Left renal pelvis (tissue), 4 donors: Measurements from ENCODE around the gene SNX9. TPM values are rescaled to one million over a fixed set of nuclear protein-coding genes. Genes with fewer than 3 reads are reported as not detected.
A peak's percentile ranks its signal among the peaks of the same experiment; 100 is the strongest.
"Not testable (repeated sequence)": the region's sequence is repeated elsewhere in the genome, so short reads cannot be mapped to it uniquely, and the experiment has no call there.

Experiments used
- DNase-seq, 4 donors: peaks; one replicate each; pipeline ENCODE4 v3.0.0-alpha.2; 2013; ENCODE audit warnings: low read depth in 4 of 4, low spot score in 3 of 4
- polyA plus RNA-seq, 4 donors: library from polyadenylated mRNA; unstranded; fragments of 120-200 nt; gene quantifications; one replicate each; pipeline ENCODE4 v1.2.1, GENCODE V29; 2013; ENCODE audit not compliant: insufficient read length in 4 of 4

Gene SNX9
- polyA plus RNA-seq, 4 donors: 33.8 to 48.4 (median 40.3) TPM

DNA sequence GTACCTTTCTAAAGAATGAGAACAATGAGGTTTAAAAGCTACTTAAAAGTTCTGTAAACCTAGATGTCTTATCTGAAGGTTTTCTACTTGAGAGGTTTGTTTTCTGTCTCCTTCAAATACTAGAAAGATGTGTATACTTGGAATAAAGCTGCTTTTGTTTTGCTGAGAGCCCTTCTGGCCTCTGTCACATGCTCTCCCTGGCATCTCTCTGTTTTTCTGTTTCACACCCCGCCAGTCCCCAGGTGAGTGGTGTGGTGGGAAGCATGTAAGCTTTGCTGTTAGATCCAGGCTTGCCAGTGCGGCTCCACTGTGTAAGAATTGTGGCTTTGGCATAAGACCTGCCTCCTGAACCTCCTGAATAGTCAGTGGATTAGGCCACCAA lies 56.8 kb downstream of the SNX9 start:
- DNase-seq: no peak

DNA sequence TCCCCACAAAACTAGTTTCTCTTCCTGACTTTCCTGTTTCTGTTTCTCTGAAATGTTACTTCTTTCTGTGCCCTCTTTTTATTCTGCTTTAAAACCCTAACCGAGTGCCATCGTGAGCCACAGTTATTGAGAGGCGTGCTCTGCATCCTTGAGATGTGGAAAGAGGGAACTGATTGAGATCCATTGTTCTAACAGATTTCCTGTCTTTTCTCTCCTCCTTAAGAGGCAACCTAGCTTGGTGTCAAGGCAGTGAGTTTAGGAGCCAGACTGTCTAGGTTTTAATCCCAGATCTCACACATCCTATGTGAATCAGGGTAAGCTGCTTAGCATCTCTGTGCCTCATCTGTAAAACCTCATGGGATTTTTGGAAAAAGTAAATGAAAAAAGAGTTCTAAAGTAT lies 57.5 kb downstream of the SNX9 start:
- DNase-seq: no peak

DNA sequence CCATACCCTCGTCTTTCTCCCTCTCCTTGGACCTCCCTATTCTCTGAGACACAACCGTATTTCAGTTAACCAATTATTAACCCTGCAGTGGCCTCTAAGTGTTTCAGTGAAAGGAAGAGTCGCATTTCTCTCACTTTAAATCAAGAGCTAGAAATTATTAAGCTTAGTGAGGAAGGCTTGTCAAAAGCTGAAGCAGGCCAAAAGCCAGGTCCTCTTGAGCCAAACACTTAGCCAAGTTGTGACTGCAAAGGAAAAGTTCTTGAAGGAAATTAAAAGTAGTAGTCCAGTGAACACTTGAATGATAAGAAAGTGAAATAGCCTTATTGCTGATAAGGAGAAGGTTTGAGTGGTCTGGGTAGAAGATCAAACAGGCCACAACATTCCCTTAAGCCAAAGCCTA lies 58.3 kb downstream of the SNX9 start:
- DNase-seq: no peak

DNA sequence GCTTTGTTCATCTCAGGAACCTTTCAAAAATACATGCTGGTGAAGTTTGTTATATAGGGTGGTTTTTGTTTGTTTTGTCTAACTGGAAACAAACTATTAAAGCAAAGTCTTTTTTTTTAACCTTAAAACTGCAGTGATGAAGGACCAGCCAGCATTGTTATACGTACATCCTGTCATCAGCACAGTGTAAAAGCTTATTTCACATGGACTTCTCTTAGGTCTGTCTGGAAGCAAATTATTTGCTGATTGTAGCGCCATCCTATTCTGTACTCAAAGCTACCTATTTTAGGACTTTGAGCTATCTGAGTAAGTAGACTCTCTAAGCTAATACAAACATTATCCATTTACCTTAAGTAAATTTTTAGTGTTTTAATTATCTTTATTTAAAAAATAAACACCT lies 61.7 kb downstream of the SNX9 start:
- DNase-seq: no peak

DNA sequence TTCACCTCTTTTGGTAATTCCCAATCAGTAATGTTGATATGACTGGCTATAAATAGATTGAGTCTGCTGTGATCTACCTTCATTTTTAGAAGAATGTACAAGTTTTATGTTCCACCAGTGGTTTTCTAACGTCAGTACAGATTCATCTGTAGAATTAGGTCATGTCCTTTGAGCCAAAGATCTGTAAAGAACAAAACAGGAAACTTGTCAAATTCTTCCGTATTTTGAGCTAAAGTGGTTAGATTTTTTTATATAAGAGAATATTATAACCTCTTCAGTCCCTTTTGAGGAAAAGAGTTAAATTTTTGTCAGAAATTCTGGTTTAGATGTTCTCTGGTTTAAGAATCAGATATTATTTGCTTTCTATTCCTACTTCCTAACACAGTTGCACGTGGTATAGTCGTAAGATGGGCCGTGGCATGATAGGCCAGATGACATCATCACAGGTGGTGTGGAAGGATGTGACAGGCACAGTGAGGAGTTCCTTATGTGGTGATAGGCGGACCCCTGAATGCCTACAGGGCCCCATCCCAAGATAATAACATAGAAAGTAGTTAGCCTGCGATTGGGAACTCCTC lies 62.3 kb downstream of the SNX9 start:
- DNase-seq: no peak

DNA sequence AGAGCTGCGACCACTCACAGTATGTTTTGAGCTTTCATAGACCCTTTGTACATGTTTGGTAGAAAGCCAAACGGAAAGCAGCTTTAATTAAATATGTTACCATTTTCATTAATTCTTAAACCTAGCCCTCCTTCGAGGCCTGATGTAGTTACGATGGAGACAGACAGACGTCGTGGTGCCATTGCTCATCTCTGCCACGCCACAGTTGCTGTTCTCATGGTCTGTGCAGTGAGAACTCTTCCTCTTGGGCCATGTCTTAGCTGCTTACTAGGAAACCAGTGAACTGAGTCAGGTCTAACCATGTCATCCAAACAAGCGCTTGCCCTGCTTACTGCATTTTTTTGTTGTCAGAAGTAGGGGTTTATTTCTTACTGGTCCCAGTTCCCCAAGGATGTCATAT lies 62.8 kb downstream of the SNX9 start:
- DNase-seq: no peak

DNA sequence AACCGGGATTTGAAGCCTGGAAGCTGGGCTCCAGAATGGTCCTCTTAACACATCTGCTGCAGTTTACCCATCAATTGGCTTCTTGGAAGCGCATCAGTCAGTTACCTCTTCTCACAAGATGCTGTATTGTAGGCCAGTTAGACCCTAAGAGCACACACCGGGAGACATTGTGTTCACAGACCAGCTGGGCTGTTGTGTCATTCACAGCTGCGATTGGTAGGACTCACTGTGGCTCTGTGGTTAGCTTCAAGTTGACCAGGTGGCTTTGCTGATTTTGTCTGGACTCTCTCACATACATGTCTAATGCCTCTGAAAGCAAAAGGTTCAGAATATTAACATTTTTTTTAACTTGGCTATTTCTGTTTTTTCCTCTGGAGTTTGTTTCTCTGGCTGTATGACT lies 64.8 kb downstream of the SNX9 start:
- no peak for DNase-seq

DNA sequence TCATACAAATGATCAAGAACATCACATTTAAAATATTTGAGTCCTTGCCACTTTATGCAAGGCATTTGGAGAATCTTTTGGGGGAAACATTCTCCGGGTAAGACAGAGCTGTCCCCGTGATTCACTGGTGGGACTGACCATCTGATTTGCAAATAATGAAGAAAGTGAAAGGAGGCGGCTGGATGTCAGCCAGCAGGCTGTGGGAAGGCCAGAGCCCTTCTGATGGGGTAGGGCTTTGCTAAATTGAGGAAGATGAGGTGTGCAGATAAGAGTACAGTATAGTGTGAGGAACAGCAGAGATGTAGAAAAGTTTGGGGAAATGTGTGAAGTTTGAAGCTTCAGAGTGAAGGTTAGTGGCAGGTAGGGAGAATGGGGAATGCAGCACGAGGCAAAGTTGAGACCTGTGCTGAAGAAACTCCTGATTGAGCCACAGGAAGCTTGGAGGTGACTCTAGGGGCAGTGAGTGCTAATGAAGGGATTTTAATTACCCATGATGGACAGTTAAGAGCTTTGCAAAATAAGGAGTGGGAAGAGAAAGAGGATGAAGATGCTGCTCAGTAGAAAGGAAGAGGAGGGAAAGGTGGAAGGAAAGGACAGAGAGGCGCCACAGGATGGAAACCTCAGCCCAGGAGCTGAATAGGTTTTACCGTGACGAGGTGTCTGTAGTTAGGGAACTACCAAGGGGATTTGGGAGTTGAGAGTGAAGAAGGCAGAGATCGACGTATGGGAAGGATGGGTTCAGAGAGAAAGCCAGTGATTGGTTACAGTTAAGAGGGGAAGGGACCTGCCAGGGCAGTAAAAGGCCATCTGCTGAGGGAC lies 68.7 kb downstream of the SNX9 start:
- no peak for DNase-seq

DNA sequence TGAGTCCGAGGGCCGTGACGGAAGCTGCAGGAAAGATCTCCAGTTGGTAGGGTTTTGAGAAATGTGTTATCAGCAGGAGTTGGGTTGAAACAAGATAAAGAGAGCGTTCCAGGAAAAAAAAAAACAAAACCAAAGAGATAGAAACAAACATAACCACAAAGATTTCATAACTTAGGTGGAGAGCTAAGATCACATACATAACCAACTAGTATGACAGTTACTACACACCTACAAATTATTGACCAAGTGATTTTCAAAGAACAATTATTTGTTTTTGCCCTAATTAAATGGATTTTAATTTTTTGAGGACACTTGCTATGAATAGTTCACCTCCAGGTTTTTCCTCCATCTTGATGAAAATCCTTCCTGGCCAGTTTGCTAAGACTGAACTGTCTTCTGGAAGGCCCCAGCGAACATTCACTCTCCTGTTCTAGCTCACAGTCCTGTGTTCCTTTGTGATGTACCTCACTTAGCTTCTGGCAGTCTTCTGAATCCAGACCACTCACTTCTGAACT lies 69.4 kb downstream of the SNX9 start:
- DNase-seq: no peak

DNA sequence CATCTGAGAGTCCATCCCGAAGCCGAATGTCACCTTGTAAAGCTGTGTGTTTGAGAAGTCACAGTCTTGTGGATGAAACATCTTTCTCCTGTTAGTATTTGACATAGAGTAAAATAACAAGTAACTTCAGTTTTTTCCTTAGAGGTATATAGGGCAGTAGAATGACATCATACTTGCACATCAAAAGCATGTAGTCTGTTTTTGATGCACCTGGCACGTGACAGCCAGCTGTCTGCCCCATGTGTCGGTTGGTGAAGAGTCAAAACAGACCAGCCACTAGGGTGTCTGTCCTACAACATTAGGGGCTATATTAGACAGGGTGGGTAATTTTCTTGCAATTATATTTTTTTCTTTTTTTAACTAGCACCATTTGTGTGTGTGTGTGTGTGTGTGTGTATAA lies 70.2 kb downstream of the SNX9 start:
- DNase-seq: no peak

DNA sequence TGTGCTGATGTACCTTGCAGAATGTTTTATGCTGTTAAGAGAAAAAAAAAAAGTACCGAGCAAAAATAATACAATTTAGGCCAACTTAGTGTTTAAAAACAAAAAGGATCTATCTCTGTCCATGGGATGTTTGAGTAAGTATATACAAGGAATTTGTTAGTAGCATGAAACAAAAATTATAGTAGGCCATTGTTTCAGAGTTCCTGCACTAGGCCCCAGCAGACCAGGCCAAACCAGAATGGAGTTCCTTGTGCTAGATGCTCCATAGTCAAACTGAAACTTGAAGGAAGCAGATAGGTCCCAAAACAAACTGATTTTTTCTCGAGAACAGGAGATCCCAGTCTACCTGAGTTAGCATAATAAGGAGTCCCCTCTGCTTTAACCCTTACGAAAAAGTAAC lies 72.5 kb downstream of the SNX9 start:
- no peak for DNase-seq

DNA sequence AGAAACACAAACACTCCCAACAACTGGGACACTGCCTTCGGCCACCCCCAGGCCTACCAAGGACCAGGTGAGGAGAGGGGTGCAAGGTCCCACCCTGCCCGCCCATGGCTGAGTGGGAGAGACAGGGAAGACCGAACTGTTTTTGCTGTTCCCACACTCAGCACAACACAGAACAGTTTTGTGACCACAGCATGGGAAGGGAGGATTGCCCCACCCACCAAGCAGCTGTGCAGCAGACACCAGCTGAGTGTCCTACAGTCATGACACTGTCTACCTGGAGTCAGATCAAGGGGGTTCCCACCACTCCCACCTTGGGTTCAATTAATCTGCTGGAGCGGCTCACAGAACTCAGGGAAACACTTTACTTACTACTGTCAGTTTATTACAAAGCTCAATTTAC lies 73.9 kb downstream of the SNX9 start:
- DNase-seq: no peak

DNA sequence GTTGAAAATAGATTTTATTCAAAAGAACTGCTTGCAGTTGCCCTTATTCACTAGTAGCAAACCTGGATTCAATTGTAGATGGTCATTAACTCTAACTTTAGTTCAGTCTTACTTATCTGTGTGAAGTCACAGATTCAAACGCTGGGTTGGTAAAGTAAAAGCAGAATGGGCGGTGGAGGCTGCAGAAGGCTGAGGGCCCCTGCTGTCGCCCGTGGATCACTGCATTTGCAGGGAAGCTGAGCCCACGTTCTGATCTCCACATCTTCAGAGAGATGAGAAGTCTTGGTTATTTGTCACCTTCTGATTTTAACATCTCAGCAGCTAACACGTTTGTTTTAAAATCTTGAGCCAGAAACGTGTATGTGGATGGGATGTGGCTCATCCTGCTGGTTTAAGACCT lies 75.1 kb downstream of the SNX9 start:
- no peak for DNase-seq

DNA sequence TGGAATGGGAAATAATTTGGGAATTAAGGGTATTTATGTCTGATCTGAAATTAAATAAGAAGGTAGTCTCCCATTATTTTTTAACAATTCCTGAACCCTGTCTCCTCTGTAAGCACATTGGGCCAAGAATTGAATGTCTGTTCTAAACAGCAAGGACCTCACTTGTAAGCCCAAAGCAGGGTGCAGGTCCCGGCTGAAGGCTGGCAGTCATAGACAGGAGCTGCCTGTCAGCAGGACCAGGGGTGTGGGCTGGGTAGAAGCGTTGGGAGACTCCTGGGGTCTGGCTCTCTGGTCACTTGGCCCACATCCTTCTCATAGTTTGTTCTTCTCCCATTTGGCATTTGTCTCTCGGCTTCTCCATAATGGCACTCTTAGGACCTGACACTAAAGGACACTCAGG lies 75.6 kb downstream of the SNX9 start:
- DNase-seq: no peak

DNA sequence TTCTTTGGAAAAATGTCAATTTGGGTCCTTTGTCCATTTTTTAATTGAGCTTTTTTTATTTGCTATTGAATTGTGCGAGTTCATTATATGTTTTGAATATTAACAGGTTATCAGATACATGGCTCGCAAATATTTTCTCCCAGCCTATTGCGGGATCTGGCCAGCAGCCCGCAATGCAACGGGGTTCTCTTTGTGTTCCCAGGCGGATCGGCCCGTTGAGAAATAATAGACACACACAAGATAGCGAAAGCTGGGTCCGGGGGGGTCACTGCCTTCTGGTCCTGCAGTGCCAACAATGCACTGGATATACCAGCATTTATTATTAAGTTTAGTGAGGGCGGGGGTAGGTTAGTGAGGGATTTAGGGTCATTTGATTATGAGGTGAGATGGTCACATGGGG lies 77.2 kb downstream of the SNX9 start:
- not testable (repeated sequence) for DNase-seq

DNA sequence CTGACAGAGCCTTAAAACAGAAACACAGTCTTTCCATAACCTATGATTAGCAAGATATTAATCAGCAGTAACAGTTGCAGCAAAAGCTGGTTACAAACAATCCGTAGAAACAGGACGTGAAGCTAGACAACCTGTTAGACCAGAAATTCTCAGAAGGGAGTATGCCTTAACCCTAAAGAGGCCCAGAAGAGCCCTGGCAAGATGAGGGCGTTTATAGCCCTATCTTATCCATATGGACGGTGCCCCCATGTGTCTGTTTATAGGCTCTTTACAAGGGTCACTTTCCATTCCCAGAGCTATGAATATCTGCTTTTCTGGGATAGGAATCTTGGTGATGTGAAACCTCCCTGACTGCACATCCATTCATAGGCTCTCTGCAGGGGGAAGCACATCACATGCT lies 77.7 kb downstream of the SNX9 start:
- not testable (repeated sequence) for DNase-seq

DNA sequence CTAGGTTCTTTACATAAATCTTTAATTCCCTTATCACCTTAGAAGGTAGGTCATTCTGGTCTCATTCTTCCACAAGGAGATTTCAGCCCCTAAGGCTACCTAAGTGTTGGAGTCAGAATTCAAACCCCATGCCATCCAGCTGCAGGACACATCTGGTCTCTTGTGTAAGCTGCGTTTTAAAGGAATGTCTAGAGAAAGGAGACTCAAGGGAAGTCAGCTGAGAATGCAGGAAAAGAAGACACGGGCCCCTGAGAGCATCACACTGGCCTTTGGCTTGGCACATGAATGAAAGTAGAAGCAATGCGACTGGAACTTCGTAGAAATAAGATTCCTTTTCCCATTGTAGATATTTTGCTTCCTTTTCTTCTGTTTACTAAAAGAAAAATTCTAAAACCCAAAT lies 82.0 kb downstream of the SNX9 start:
- DNase-seq: no peak

DNA sequence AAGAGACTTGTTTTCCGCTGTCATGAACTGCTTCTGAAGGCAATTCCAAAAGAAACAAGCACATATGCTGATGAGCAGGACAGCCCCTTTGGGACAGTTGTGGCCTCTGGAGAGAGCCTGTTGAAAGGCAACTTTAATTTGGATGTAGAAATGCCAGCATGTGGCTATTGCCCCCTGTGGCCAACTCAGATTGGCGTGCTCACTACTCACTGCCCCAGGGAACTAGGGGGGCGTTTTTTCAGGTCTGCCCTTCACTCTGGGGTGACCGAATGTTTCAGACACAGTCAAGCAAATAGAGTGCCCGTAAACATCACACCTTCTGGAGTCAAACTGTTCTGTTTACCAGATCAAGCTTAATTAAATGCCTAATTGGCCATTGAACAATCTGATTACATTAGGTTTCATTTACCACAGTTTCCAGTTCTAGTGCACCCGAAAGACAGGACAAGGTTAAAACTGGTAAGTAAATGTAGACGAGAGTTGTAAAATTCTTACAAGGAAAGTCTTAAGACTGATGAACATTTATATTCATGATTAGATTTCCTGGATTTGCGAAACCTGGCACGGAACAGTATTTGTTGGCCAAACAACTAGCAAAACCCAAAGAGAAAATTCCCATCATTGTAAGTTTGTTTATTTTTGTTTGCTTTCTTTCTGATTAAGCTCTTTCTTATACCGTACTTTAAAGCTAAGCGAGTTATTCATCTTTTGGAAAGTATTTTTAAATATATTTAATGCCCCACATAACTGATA lies 82.7 kb downstream of the SNX9 start:
- peak in 1 of 4 donors; percentile 11 for DNase-seq

DNA sequence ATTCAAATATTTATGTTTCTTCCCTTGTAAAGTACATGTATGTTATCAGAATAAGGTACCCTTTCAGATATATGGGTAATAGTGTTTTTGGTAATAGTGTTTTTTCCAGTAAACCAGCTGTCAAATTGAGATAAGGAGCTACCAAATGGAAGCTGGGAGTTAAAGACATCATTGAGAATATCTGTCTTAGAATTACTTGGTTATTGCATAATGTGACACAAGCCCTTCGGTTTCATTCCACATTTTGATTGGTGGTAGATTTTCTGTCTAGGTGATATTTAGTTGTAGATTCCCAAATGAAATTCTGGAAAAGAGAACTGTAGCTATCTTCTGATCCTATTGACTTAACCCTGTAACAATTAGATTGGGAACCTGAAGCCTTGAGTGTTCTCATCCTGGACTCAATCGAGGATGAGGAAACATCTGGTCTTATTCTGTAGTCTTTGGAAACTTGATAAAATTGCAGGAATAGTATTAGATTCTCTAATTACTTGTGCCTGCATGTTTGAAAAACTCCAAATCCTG lies 83.6 kb downstream of the SNX9 start:
- no peak for DNase-seq

DNA sequence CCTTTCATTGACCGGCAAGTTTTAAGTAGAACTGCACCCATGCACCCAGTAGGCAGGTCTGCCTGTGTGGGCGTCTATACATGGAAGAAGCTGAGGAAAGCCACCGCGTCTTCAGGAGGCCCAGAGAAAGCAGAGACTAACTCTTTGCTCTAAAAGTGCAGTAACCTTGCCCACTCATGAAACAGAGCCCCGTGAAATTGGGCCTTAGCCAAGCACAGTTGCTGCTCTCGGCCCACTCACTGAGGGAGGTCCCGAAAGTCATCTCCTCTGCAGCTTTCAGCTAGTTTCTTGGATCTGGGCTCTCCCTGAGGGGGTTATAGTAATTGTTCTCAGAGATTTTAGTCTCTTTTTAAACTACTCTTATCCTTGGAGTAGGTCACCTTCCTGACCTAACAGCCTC lies 84.6 kb downstream of the SNX9 start:
- no peak for DNase-seq
